ENCODE measurements around the gene SPIRE1. TPM values are rescaled to one million over a fixed set of nuclear protein-coding genes. Genes with fewer than 3 reads are reported as not detected.
"Not testable (repeated sequence)": the region's sequence is repeated elsewhere in the genome, so short reads cannot be mapped to it uniquely, and the experiment has no call there.

Gene SPIRE1
- polyA plus RNA-seq, 3 donors = 31.1 to 35.8 (median 34.6) TPM

GRCh38 chr18:12410747-12411146, 247.2 kb downstream of the SPIRE1 start:
- DNase-seq (ENCODE audit: extremely low read depth in 1 of 11, low read depth in 9 of 11, low spot score in 4 of 11) = not testable (repeated sequence)

DNA sequence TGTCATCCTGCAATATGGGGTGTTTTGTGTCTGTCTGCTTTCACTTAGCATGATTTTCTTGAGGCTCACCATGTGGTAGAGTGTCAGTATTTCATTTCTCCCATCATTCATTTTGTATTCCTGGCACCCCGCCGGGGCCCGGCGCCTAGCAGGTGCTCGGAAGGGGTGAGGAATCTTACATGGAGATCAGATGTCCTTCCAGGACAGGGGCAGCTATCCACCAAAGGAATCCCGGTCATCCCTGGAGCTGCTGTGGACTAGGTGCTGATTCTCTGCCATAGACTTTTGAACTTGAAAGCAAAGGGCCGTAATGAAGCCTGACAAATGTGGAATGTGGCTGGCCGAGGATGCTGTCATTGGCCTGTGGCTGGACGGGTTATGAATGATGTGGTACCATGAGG, 247.8 kb downstream of the SPIRE1 start:
- no peak for DNase-seq (ENCODE audit: extremely low read depth in 1 of 11, low read depth in 9 of 11, low spot score in 4 of 11)

DNA sequence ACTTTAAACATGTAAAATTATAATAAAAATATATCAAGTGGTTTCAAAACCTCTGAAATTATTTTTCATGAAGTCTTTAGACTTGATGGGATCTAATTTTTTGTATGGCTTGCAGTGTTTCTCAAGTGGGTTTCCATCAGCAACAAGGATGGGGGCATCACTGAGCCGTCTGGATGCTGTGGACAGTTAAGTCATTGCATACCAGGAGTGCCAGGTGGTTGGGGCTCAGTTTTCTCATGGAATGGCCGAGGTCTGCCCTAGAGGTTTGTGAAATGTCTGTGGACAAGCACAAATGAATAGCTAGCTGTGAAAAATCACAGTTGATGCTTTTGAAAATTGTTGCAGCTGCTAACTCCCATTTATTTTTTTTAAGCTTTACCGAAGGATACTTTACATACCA, 248.4 kb downstream of the SPIRE1 start:
- DNase-seq (ENCODE audit: extremely low read depth in 1 of 11, low read depth in 9 of 11, low spot score in 4 of 11) = peak in 2 of 11 donors; percentile 7 to 23

- DNase-seq (ENCODE audit: extremely low read depth in 1 of 11, low read depth in 9 of 11, low spot score in 4 of 11) = peak in 3 of 11 donors; percentile 5 to 15 (median 12)
Observed at GRCh38 chr18:12408247-12408869, 249.5 kb downstream of the SPIRE1 start.

- DNase-seq (ENCODE audit: extremely low read depth in 1 of 11, low read depth in 9 of 11, low spot score in 4 of 11) = no peak
Observed at GRCh38 chr18:12406371-12407111, 251.4 kb downstream of the SPIRE1 start.

DNA sequence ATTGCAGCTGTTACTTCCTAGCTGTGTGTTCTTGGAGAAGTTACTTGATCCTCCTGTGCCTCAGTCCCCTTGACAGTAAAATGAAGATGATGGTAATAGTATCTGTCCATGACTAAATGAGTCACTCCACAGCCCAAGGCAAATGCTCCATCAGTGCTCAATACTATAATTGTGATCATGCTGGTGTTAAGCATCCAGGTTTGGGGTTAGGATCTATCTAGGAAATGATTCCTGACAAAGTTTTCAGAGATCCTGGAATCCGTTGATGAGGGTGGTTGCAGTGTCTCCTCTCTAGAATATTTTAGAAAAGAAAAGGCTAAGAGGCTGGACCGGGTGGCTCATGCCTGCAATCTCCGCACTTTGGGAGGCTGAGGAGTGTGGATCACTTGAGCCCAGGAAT, 252.8 kb downstream of the SPIRE1 start:
- no peak for DNase-seq (ENCODE audit: extremely low read depth in 1 of 11, low read depth in 9 of 11, low spot score in 4 of 11)

- no peak for DNase-seq (ENCODE audit: extremely low read depth in 1 of 11, low read depth in 9 of 11, low spot score in 4 of 11)
Observed at GRCh38 chr18:12403601-12404506, 254.1 kb downstream of the SPIRE1 start.

GRCh38 chr18:12401881-12402280, 256.0 kb downstream of the SPIRE1 start:
- no peak for DNase-seq (ENCODE audit: extremely low read depth in 1 of 11, low read depth in 9 of 11, low spot score in 4 of 11)

GRCh38 chr18:12399231-12399630, 258.7 kb downstream of the SPIRE1 start:
- no peak for DNase-seq (ENCODE audit: extremely low read depth in 1 of 11, low read depth in 9 of 11, low spot score in 4 of 11)

GRCh38 chr18:12398625-12399024, 259.3 kb downstream of the SPIRE1 start:
- DNase-seq (ENCODE audit: extremely low read depth in 1 of 11, low read depth in 9 of 11, low spot score in 4 of 11) = no peak

- DNase-seq (ENCODE audit: extremely low read depth in 1 of 11, low read depth in 9 of 11, low spot score in 4 of 11) = no peak
Observed at GRCh38 chr18:12397793-12398192, 260.1 kb downstream of the SPIRE1 start.

DNA sequence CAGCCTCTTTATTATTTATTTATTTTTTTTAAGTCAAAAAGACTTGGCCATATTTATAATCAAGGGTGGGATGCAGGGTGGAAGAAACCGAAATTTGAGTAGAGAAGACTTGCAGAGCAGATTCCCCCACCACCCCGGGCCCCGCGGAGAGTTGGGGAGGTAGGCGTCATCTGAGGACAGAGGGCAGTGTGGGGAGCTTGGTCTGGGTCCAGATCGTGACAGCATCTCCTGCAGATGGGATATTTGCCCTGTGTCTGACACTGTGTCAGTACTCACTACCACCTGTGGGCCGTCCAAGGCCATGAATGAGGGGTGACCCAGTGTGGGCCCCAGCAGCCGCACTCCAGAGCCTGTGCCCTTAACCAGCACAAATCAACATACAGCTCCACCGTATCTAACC, 260.7 kb downstream of the SPIRE1 start:
- DNase-seq (ENCODE audit: extremely low read depth in 1 of 11, low read depth in 9 of 11, low spot score in 4 of 11) = no peak

Other genes with a start within 250 kb of the SPIRE1 start
- 10 to 100 TPM; 10.7 to 13.3 (median 11.7) TPM for gene CEP76, start 44.6 kb upstream of the SPIRE1 start, polyA plus RNA-seq (ENCODE audit: insufficient read length in 3 of 3)
- gene PSMG2, start 44.9 kb upstream of the SPIRE1 start, polyA plus RNA-seq (ENCODE audit: insufficient read length in 3 of 3) = 10 to 100 TPM; 65.3 to 77.4 (median 76.7) TPM
- 10 to 100 TPM; 46.8 to 63.8 (median 55.1) TPM for gene PTPN2, start 226.1 kb upstream of the SPIRE1 start, polyA plus RNA-seq (ENCODE audit: insufficient read length in 3 of 3)

All from renal cortex interstitium (tissue), 11 donors.